T-cell (primary cell): Measurements from ENCODE around the gene LCE1A. TPM values are rescaled to one million over a fixed set of nuclear protein-coding genes. Genes with fewer than 3 reads are reported as not detected.

Experiments
- ATAC-seq, 4 experiments: fragments of 200-7000 bp in 3 of 4; fragments of 150-1000 bp in 1 of 4; cut with Tn5 transposase; replicated peaks in 1 of 4; 1 replicate in 3 of 4; 2 replicates in 1 of 4; pipeline ENCODE4 v1.10.0; 2021; ENCODE audit warnings: moderate library complexity in 3 of 4, mild to moderate bottlenecking in 2 of 4, moderate number of reproducible peaks in 1 of 4
- CTCF ChIA-PET, 2 donors: fragments of 300-600 bp; sonication (Branson Sonifier 250); formaldehyde crosslinking; loops; one replicate each; lab custom pipeline; 2022; ENCODE audit warnings: antibody characterized with exemption in 2 of 2; lab: Charles Lee
- POLR2A ChIA-PET, 2 donors: fragments of 300-600 bp; sonication (Branson Sonifier 250); formaldehyde crosslinking; loops; one replicate each; lab custom pipeline; 2022; ENCODE audit warnings: antibody characterized with exemption in 2 of 2; lab: Charles Lee
- DNase-seq, 35 experiments: peaks; one replicate each; pipeline versions ENCODE4 v3.0.0 to v3.0.0-alpha.2; 2013 to 2023
- H3K27ac ChIP-seq: one replicate; pipeline ENCODE4 v1.5.1; 2013; ENCODE audit warnings: low read length
- H3K27me3 ChIP-seq, 2 experiments: replicated peaks in 1 of 2; 1 replicate in 1 of 2; 2 replicates in 1 of 2; pipeline versions ENCODE4 v1.6.1 to v1.7.0; 2013; ENCODE audit warnings: low read length in 1 of 2, mixed read lengths in 1 of 2; ENCODE audit not compliant: control insufficient read depth in 2 of 2, insufficient read depth in 2 of 2; ENCODE audit errors: extremely low read depth in 1 of 2
- H3K36me3 ChIP-seq, 2 donors: 1 replicate in 1 of 2; 2 replicates in 1 of 2; pipeline versions ENCODE4 v1.6.1 to v1.7.0; 2013; ENCODE audit warnings: low read length in 1 of 2; ENCODE audit not compliant: control insufficient read depth in 2 of 2, insufficient read depth in 1 of 2; ENCODE audit errors: extremely low read depth in 1 of 2
- H3K4me1 ChIP-seq, 2 experiments: 1 replicate in 1 of 2; 2 replicates in 1 of 2; pipeline versions ENCODE4 v1.6.1 to v1.7.0; 2013; ENCODE audit warnings: low read length in 2 of 2, mixed read lengths in 1 of 2; ENCODE audit not compliant: insufficient read depth in 2 of 2, control insufficient read depth in 1 of 2; ENCODE audit errors: extremely low read depth in 1 of 2
- H3K4me3 ChIP-seq, 2 donors: 1 replicate in 1 of 2; 2 replicates in 1 of 2; pipeline versions ENCODE4 v1.5.1 to v1.7.0; 2013; ENCODE audit warnings: mild to moderate bottlenecking in 2 of 2, low read length in 1 of 2, moderate library complexity in 1 of 2; ENCODE audit not compliant: control insufficient read depth in 1 of 2; ENCODE audit errors: extremely low read depth in 1 of 2
- H3K9me3 ChIP-seq: 2 replicates; pipeline ENCODE4 v1.7.0; 2013
- H3K27ac Mint-ChIP-seq, 2 donors: one replicate each; pipeline ENCODE4 v1.8.0; 2020 to 2021; ENCODE audit warnings: mild to moderate bottlenecking in 2 of 2, mixed read lengths in 2 of 2
- H3K27me3 Mint-ChIP-seq, 2 donors: one replicate each; pipeline ENCODE4 v1.8.0; 2021 to 2022; ENCODE audit warnings: mixed read lengths in 2 of 2
- H3K36me3 Mint-ChIP-seq: one replicate; pipeline ENCODE4 v1.8.0; 2021; ENCODE audit warnings: mixed read lengths
- H3K4me1 Mint-ChIP-seq, 3 donors: one replicate each; pipeline ENCODE4 v1.8.0; 2020 to 2022; ENCODE audit warnings: mixed read lengths in 3 of 3, mild to moderate bottlenecking in 1 of 3
- H3K4me3 Mint-ChIP-seq, 3 donors: one replicate each; pipeline ENCODE4 v1.8.0; 2020 to 2022; ENCODE audit warnings: mild to moderate bottlenecking in 3 of 3, mixed read lengths in 3 of 3, moderate library complexity in 3 of 3
- H3K9me3 Mint-ChIP-seq, 3 donors: one replicate each; pipeline ENCODE4 v1.8.0; 2020 to 2022; ENCODE audit warnings: mixed read lengths in 3 of 3
- WGBS: methylation state at CpG from one replicate; pipeline ENCODE4 v1.1.5; 2013; ENCODE audit warnings: missing lambda C conversion rate; ENCODE audit not compliant: insufficient coverage; 5-methylcytosine and 5-hydroxymethylcytosine counted together
- total RNA-seq, 35 experiments: library from RNA in 6 of 35; stranded (reverse) in 6 of 35; fragments of 120-200 nt in 1 of 35; gene quantifications; one replicate each; pipeline versions ENCODE4 v1.2.1 to v1.2.4 and lab custom pipeline; 2013 to 2026

Gene LCE1A
- total RNA-seq, 5 donors from 2014 or later (not counting 1 experiment from before 2014, with no cell fraction given), result not detected

- Histone ChIP-seq H3K27me3 (peaks cover 0 to 14% of the 10 kb centered on the region in 2 experiments), H3K9me3 (no peaks in the 10 kb centered on the region), H3K36me3 (no peaks in the 10 kb centered on the region), H3K4me3 (no peak overlapping the region), H3K4me1 (no peaks in the 10 kb centered on the region), H3K27ac (no peak overlapping the region)
- DNase-seq (no peak), ATAC-seq (no peak)
- Mint-ChIP-seq H3K36me3 (no peaks in the 10 kb centered on the region), H3K4me1 (no peaks in the 10 kb centered on the region), H3K27ac (no peak overlapping the region), H3K27me3 (peaks cover 36% of the 10 kb centered on the region in 2 donors), H3K9me3 (no peaks in the 10 kb centered on the region), H3K4me3 (no peak overlapping the region)
- CTCF ChIA-PET, result no interaction called here
- POLR2A ChIA-PET, result no interaction called here
These were observed 2.3 kb upstream of the LCE1A start for GRCh38 chr1:152824964-152825363.

DNA sequence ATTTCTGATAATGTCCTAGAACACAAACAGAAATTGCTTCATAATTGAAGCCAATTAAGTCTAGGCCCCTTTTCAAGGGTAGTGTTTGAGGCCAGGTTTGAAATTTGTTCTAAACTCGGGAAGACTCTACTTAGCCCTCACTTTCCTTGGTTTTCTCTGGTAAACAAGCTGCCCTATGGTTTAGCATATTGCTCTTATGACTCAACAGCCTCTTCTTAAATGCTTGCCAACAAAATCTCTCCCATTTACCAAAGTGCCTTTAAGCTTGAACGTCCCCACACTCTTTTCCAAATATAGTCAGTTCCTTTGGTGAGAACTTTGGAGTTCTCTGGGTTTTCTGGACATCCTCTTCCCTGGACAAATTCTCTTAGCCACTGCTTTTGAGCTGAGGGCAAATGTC, 9.6 kb downstream of the LCE1A start:
- WGBS, result no CpG with 5 or more reads among the region's 2 CpGs
- Histone ChIP-seq H3K27me3 (no peaks in the 10 kb centered on the region), H3K4me1 (no peaks in the 10 kb centered on the region), H3K36me3 (no peaks in the 10 kb centered on the region), H3K9me3 (no peaks in the 10 kb centered on the region), H3K27ac (no peak overlapping the region), H3K4me3 (no peak overlapping the region)
- POLR2A ChIA-PET, result no interaction called here
- DNase-seq (no peak), ATAC-seq (no peak)
- CTCF ChIA-PET, result no interaction called here
- no peaks in the 10 kb centered on the region for H3K9me3 Mint-ChIP-seq
- no peaks in the 10 kb centered on the region for H3K36me3 Mint-ChIP-seq
- H3K27me3 Mint-ChIP-seq, result peaks cover 4 to 22% of the 10 kb centered on the region in 2 donors
- no peak overlapping the region for H3K4me3 Mint-ChIP-seq
- no peaks in the 10 kb centered on the region for H3K4me1 Mint-ChIP-seq
- H3K27ac Mint-ChIP-seq, result no peak overlapping the region

DNA sequence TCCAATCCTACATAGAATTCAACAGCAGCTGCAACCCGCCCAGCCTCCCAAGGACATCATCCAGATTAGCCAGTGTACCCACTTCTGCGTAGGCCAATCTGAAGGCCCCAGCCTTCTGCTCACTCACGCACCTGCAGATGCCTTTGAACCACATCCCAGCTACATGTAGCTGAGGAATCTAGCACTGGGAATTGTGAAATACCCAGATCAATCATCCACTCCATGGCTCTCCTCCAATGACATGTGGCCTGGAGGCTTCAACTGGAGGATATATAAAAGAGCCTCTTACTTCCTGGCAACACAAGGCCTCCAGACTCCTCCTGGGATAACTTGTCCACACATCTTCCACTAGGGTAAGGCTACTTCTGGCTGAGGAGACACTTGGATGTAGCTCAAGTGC, 15.3 kb downstream of the LCE1A start, which contains the start of gene LCE6A:
TSS of gene LCE6A (plus strand) at position 301 of the 400 bp plus-strand sequence. CDS start 665 bp downstream, outside the sequence.
- POLR2A ChIA-PET, result no interaction called here
- Mint-ChIP-seq H3K9me3 (no peaks in the 10 kb centered on the region), H3K27ac (no peak within 1 kb of the TSS), H3K27me3 (peaks cover 12 to 39% of the 10 kb centered on the region in 2 donors), H3K36me3 (no peaks in the 10 kb centered on the region), H3K4me3 (no peak within 1 kb of the TSS), H3K4me1 (no peaks in the 10 kb centered on the region)
- no peak within 1 kb of the TSS for H3K4me3 ChIP-seq
- ATAC-seq, result no peak
- H3K4me1 ChIP-seq, result no peaks in the 10 kb centered on the region
- CTCF ChIA-PET, result no interaction called here
- 90% methylated on average over 3 of the region's 3 CpGs for WGBS
- DNase-seq, result no peak
- no peaks in the 10 kb centered on the region for H3K36me3 ChIP-seq
- peaks cover 0 to 6% of the 10 kb centered on the region in 2 experiments for H3K27me3 ChIP-seq
- no peak within 1 kb of the TSS for H3K27ac ChIP-seq
- no peaks in the 10 kb centered on the region for H3K9me3 ChIP-seq

- CTCF ChIA-PET, result no interaction called here
- no peak for ATAC-seq
These were observed 28.4 kb downstream of the LCE1A start for GRCh38 chr1:152855661-152856060.

GRCh38 chr1:152858062-152858461, 30.8 kb downstream of the LCE1A start:
- Mint-ChIP-seq H3K4me1 (no peaks in the 10 kb centered on the region), H3K4me3 (no peak overlapping the region), H3K27ac (no peak overlapping the region), H3K27me3 (peaks cover 6 to 24% of the 10 kb centered on the region in 2 donors), H3K36me3 (no peaks in the 10 kb centered on the region), H3K9me3 (no peaks in the 10 kb centered on the region)
- no peak overlapping the region for H3K27ac ChIP-seq
- ATAC-seq (no peak), DNase-seq (no peak)
- H3K4me1 ChIP-seq, result no peaks in the 10 kb centered on the region
- peaks cover 2 to 4% of the 10 kb centered on the region in 2 experiments for H3K27me3 ChIP-seq
- H3K4me3 ChIP-seq, result no peak overlapping the region
- WGBS, result no CpG with 5 or more reads among the region's 1 CpG
- H3K9me3 ChIP-seq, result no peaks in the 10 kb centered on the region
- CTCF ChIA-PET, result no interaction called here
- H3K36me3 ChIP-seq, result no peaks in the 10 kb centered on the region
- POLR2A ChIA-PET, result no interaction called here

More at GRCh38 chr1:152855661-152856060, 28.4 kb downstream of the LCE1A start:
- Mint-ChIP-seq H3K27me3 (peaks cover 4 to 27% of the 10 kb centered on the region in 2 donors), H3K4me1 (no peaks in the 10 kb centered on the region), H3K4me3 (no peak overlapping the region), H3K9me3 (no peaks in the 10 kb centered on the region), H3K27ac (no peak overlapping the region), H3K36me3 (no peaks in the 10 kb centered on the region)
- POLR2A ChIA-PET, result no interaction called here
- Histone ChIP-seq H3K4me3 (no peak overlapping the region), H3K4me1 (no peaks in the 10 kb centered on the region), H3K27me3 (peaks cover 2 to 4% of the 10 kb centered on the region in 2 experiments), H3K27ac (no peak overlapping the region), H3K9me3 (no peaks in the 10 kb centered on the region), H3K36me3 (no peaks in the 10 kb centered on the region)
- no peak for DNase-seq
- WGBS, result 38% methylated on average over 2 of the region's 2 CpGs

GRCh38 chr1:152859696-152860095, 32.4 kb downstream of the LCE1A start, which contains the start of gene LCE7A:
LCE7A (plus strand) TSS chr1:152859996; CDS start chr1:152860698, 702 bp downstream.
- no peak within 1 kb of the TSS for H3K27ac ChIP-seq
- H3K4me3 ChIP-seq, result no peak within 1 kb of the TSS
- H3K36me3 ChIP-seq, result no peaks in the 10 kb centered on the region
- H3K27ac Mint-ChIP-seq, result no peak within 1 kb of the TSS
- H3K36me3 Mint-ChIP-seq, result no peaks in the 10 kb centered on the region
- H3K9me3 Mint-ChIP-seq, result no peaks in the 10 kb centered on the region
- DNase-seq (no peak), ATAC-seq (no peak)
- 83% methylated on average over 3 of the region's 3 CpGs for WGBS
- H3K4me1 Mint-ChIP-seq, result no peaks in the 10 kb centered on the region
- peaks cover 5 to 18% of the 10 kb centered on the region in 2 donors for H3K27me3 Mint-ChIP-seq
- peaks cover 2 to 4% of the 10 kb centered on the region in 2 experiments for H3K27me3 ChIP-seq
- H3K4me3 Mint-ChIP-seq, result no peak within 1 kb of the TSS
- CTCF ChIA-PET, result no interaction called here
- no peaks in the 10 kb centered on the region for H3K4me1 ChIP-seq
- no peaks in the 10 kb centered on the region for H3K9me3 ChIP-seq
- POLR2A ChIA-PET, result no interaction called here

- POLR2A ChIA-PET, result no interaction called here
- Mint-ChIP-seq H3K4me1 (no peaks in the 10 kb centered on the region), H3K27ac (no peak overlapping the region), H3K9me3 (no peaks in the 10 kb centered on the region), H3K27me3 (peaks cover 2 to 15% of the 10 kb centered on the region in 2 donors), H3K4me3 (no peak overlapping the region), H3K36me3 (no peaks in the 10 kb centered on the region)
- DNase-seq (no peak), ATAC-seq (no peak)
- H3K4me3 ChIP-seq, result no peak overlapping the region
- CTCF ChIA-PET, result no interaction called here
- WGBS, result 60% methylated on average over 2 of the region's 3 CpGs
- H3K4me1 ChIP-seq, result no peaks in the 10 kb centered on the region
- no peaks in the 10 kb centered on the region for H3K9me3 ChIP-seq
- no peak overlapping the region for H3K27ac ChIP-seq
- H3K27me3 ChIP-seq, result peaks cover 2 to 4% of the 10 kb centered on the region in 2 experiments
- H3K36me3 ChIP-seq, result no peaks in the 10 kb centered on the region
These were observed 32.9 kb downstream of the LCE1A start for GRCh38 chr1:152860129-152860528.
